ENCODE results near the gene HYAL3.
"Not testable (repeated sequence)": the region's sequence is repeated elsewhere in the genome, so short reads cannot be mapped to it uniquely, and the experiment has no call there.

HYAL3 gene

DNA sequence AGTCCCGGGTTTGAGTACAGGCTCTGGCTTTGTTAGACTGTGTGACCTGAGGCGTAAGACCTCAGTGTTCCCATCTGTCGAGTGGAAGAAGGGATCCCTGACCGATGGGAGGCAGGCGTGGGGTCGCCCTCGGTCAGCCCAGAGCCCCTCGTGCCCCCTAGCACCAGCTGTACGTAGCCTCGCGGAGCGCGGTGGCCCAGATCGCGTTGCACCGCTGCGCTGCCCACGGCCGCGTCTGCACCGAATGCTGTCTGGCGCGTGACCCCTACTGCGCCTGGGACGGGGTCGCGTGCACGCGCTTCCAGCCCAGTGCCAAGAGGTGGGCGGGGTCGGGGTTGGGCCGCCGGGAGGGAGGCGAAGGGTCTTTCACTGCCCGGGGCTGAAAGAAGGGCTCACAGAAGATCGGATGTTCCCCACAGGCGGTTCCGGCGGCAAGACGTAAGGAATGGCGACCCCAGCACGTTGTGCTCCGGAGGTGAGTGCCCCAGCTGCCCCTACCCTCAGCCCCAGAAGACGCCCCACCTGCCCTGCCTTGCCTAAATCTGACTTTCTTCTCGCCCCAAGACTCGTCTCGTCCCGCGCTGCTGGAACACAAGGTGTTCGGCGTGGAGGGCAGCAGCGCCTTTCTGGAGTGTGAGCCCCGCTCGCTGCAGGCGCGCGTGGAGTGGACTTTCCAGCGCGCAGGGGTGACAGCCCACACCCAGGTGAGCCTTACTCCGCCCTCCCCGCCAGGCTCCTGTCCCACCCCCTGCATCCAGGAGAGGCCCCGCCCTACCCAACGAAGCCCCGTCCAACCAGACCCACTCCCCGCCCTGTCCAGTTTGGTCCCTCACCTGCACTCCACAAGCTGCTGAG lies 23.8 kb downstream of the HYAL3 start:
- Histone ChIP-seq H3K79me2 (ENCODE audit: control insufficient read depth, insufficient read depth, low read length, unreplicated experiment) (no peaks in the 10 kb centered on the region), H3K4me1 (ENCODE audit: control insufficient read depth, insufficient read depth, low read length, unreplicated experiment) (peaks cover 5% of the 10 kb centered on the region), H2AFZ (ENCODE audit: low read length, unreplicated experiment) (no peak overlapping the region), H3K27me3 (ENCODE audit: insufficient read depth, low read length) (peaks cover 18% of the 10 kb centered on the region), H3K36me3 (ENCODE audit: insufficient read depth, low read length) (no peaks in the 10 kb centered on the region), H3K4me3 (ENCODE audit: low read depth, low read length) (no peak overlapping the region), H3K27ac (ENCODE audit: low read depth, low read length) (no peak overlapping the region)

DNA sequence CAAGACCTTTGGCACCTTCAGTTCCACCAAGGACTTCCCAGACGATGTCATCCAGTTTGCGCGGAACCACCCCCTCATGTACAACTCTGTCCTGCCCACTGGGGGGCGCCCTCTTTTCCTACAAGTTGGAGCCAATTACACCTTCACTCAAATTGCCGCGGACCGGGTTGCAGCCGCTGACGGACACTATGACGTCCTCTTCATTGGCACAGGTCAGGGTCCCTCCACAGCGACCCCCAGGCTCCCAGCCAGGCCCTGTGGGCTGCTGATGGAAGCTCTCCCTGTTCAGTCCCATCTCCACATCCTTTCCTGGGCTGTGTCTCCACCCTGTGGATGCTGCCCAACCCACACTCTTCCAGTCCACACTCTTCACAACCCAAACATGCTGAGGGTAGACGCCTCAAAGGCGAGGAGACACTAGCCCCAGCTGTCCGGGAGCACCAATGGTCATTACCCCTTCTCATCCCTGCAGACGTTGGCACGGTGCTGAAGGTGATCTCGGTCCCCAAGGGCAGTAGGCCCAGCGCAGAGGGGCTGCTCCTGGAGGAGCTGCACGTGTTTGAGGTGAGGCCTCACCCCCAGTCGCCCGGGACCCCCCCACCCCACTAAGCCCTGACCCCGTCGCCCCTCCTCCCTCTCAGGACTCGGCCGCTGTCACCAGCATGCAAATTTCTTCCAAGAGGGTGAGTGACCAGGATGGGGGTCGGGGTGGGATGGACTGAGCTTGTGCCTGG lies 24.7 kb downstream of the HYAL3 start:
- H3K4me3 ChIP-seq (ENCODE audit: low read depth, low read length) = no peak overlapping the region
- peaks cover 13% of the 10 kb centered on the region for H3K4me1 ChIP-seq (ENCODE audit: control insufficient read depth, insufficient read depth, low read length, unreplicated experiment)
- H3K79me2 ChIP-seq (ENCODE audit: control insufficient read depth, insufficient read depth, low read length, unreplicated experiment) = no peaks in the 10 kb centered on the region
- no peak overlapping the region for H3K27ac ChIP-seq (ENCODE audit: low read depth, low read length)
- H2AFZ ChIP-seq (ENCODE audit: low read length, unreplicated experiment) = no peak overlapping the region
- H3K36me3 ChIP-seq (ENCODE audit: insufficient read depth, low read length) = no peaks in the 10 kb centered on the region
- peaks cover 18% of the 10 kb centered on the region for H3K27me3 ChIP-seq (ENCODE audit: insufficient read depth, low read length)

DNA sequence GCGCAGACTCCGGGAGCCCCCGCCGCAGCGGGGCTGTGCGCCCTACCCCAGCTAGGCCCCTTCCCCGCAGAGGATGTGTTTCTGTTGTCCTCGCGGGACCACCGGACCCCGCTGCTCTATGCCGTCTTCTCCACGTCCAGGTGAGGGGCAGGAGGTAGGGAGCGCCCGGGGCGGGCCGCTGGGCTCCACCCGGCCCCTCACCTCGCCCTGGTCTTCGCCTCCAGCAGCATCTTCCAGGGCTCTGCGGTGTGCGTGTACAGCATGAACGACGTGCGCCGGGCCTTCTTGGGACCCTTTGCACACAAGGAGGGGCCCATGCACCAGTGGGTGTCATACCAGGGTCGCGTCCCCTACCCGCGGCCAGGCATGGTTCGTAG lies 25.5 kb downstream of the HYAL3 start:
- Histone ChIP-seq H3K36me3 (ENCODE audit: insufficient read depth, low read length) (no peaks in the 10 kb centered on the region), H3K79me2 (ENCODE audit: control insufficient read depth, insufficient read depth, low read length, unreplicated experiment) (no peaks in the 10 kb centered on the region), H3K4me3 (ENCODE audit: low read depth, low read length) (no peak overlapping the region), H3K27me3 (ENCODE audit: insufficient read depth, low read length) (peaks cover 18% of the 10 kb centered on the region), H2AFZ (ENCODE audit: low read length, unreplicated experiment) (no peak overlapping the region), H3K27ac (ENCODE audit: low read depth, low read length) (no peak overlapping the region), H3K4me1 (ENCODE audit: control insufficient read depth, insufficient read depth, low read length, unreplicated experiment) (peaks cover 22% of the 10 kb centered on the region)

DNA sequence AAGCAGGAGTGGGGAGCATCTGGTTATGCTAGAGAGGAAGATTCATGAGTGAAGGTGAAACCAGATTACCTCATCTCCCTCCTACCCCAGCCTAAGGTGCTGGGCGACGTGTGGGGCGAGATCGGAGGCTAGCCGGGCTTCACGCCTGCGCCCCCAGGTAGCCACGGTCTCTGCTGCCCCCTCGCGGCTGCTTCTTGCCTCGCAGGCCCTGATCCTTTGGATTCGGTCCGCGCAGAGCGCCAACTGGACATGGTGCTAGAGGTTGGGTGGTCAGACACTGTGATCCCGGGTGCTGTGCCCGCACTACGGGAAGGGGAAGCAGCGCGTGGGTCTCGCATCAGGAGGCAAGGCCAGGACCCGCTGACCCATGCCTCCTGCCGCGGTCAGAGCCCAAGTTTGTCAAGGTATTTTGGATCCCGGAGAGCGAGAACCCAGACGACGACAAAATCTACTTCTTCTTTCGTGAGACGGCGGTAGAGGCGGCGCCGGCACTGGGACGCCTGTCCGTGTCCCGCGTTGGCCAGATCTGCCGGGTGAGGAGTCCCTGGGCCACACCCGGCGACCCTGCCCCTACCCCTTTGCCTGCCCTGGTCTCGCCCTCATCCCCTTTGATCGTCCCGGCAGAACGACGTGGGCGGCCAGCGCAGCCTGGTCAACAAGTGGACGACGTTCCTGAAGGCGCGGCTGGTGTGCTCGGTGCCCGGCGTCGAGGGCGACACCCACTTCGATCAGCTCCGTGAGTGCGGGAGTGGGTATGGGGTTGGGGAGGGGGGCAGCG lies 26.1 kb downstream of the HYAL3 start:
- peaks cover 26% of the 10 kb centered on the region for H3K4me1 ChIP-seq (ENCODE audit: control insufficient read depth, insufficient read depth, low read length, unreplicated experiment)
- H2AFZ ChIP-seq (ENCODE audit: low read length, unreplicated experiment) = no peak overlapping the region
- no peak overlapping the region for H3K27ac ChIP-seq (ENCODE audit: low read depth, low read length)
- H3K36me3 ChIP-seq (ENCODE audit: insufficient read depth, low read length) = no peaks in the 10 kb centered on the region
- H3K27me3 ChIP-seq (ENCODE audit: insufficient read depth, low read length) = peaks cover 18% of the 10 kb centered on the region
- peak overlapping the region; percentile 77 for H3K4me3 ChIP-seq (ENCODE audit: low read depth, low read length)
- no peaks in the 10 kb centered on the region for H3K79me2 ChIP-seq (ENCODE audit: control insufficient read depth, insufficient read depth, low read length, unreplicated experiment)

DNA sequence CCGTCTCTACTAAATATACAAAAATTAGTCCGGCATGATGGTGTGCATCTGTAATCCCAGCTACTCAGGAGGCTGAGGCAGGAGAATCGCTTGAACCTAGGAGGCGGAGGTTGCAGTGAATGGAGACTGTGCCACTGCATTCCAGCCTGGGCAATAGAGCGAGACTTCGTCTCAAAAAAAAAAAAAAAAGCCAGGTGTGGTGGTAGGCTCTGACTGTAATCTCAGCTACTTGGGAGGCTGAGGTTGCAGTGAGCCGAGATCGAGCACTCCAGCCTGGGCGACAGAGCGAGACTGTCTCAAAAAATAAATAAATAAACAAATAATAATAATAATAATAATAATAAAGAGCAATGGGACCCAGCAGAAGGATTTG lies 26.7 kb downstream of the HYAL3 start:
- not testable (repeated sequence) for H3K27ac ChIP-seq (ENCODE audit: low read depth, low read length); H2AFZ ChIP-seq (ENCODE audit: low read length, unreplicated experiment); H3K36me3 ChIP-seq (ENCODE audit: insufficient read depth, low read length); H3K79me2 ChIP-seq (ENCODE audit: control insufficient read depth, insufficient read depth, low read length, unreplicated experiment)
- Histone ChIP-seq H3K4me1 (ENCODE audit: control insufficient read depth, insufficient read depth, low read length, unreplicated experiment) (peaks cover 26% of the 10 kb centered on the region), H3K27me3 (ENCODE audit: insufficient read depth, low read length) (peaks cover 18% of the 10 kb centered on the region), H3K4me3 (ENCODE audit: low read depth, low read length) (peak overlapping the region; percentile 77)

DNA sequence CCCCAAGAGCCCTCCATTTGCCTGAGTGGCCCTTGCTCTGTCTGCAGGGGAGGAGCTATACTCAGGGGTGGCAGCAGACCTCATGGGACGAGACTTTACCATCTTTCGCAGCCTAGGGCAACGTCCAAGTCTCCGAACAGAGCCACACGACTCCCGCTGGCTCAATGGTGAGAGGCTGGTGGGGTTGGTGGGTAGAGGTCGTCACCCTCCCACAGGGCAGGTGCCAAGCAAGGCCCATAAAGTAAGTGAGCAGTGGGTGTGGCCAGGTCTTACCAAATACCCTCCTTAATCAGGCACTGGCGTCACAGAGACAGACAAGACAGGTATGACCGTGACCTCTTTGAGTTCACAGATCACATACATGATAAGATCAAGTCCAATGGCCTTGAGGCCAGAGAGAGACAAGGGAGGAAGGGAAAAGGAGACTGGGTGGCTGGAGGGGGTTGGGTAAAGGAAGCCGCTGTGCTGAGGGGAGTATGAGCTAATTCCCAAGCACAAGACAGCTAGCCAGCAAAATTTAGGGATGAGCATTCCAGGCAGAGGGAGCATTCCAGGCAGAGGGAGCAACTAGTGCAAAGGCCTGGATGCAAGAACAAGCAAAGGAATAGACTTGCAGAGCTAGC lies 27.8 kb downstream of the HYAL3 start:
- H3K79me2 ChIP-seq (ENCODE audit: control insufficient read depth, insufficient read depth, low read length, unreplicated experiment) = no peaks in the 10 kb centered on the region
- H3K27ac ChIP-seq (ENCODE audit: low read depth, low read length) = no peak overlapping the region
- H3K36me3 ChIP-seq (ENCODE audit: insufficient read depth, low read length) = no peaks in the 10 kb centered on the region
- peaks cover 18% of the 10 kb centered on the region for H3K27me3 ChIP-seq (ENCODE audit: insufficient read depth, low read length)
- no peak overlapping the region for H2AFZ ChIP-seq (ENCODE audit: low read length, unreplicated experiment)
- no peak overlapping the region for H3K4me3 ChIP-seq (ENCODE audit: low read depth, low read length)
- H3K4me1 ChIP-seq (ENCODE audit: control insufficient read depth, insufficient read depth, low read length, unreplicated experiment) = peaks cover 26% of the 10 kb centered on the region

DNA sequence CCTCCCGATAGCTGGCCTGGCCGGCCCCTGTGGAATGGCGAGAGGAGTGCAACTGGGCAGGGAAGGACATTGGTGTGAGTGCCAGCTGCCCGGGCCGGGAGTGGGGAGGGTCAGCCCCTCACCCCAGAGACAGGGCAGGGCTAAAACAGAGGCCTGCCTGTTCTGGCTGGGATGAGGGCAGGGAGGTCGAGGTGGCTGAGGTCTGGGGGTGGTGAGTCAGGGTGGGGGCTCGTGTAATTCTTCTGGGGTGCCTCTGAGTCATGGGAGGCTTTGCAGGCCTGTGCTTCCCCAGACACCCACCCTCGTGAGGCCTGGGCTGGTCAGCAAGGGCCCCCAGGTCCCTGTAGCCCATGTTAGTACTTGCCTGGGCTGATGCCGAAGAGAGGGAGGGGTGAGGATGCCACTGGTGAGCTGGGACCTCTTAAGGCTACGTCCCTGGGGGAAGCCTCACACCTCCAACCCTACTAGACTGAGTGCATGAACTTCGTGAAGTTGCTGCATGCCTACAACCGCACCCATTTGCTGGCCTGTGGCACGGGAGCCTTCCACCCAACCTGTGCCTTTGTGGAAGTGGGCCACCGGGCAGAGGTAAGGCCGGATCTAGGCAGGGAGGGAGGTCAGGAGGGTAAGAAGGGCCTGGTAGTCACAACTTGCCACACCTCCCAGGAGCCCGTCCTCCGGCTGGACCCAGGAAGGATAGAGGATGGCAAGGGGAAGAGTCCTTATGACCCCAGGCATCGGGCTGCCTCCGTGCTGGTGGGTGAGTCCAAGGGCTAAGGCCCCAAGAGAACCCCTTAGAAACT lies 28.6 kb downstream of the HYAL3 start:
- Histone ChIP-seq H3K27me3 (ENCODE audit: insufficient read depth, low read length) (peaks cover 18% of the 10 kb centered on the region), H3K27ac (ENCODE audit: low read depth, low read length) (no peak overlapping the region), H2AFZ (ENCODE audit: low read length, unreplicated experiment) (no peak overlapping the region), H3K79me2 (ENCODE audit: control insufficient read depth, insufficient read depth, low read length, unreplicated experiment) (no peaks in the 10 kb centered on the region), H3K4me1 (ENCODE audit: control insufficient read depth, insufficient read depth, low read length, unreplicated experiment) (peaks cover 26% of the 10 kb centered on the region), H3K36me3 (ENCODE audit: insufficient read depth, low read length) (no peaks in the 10 kb centered on the region), H3K4me3 (ENCODE audit: low read depth, low read length) (no peak overlapping the region)

DNA sequence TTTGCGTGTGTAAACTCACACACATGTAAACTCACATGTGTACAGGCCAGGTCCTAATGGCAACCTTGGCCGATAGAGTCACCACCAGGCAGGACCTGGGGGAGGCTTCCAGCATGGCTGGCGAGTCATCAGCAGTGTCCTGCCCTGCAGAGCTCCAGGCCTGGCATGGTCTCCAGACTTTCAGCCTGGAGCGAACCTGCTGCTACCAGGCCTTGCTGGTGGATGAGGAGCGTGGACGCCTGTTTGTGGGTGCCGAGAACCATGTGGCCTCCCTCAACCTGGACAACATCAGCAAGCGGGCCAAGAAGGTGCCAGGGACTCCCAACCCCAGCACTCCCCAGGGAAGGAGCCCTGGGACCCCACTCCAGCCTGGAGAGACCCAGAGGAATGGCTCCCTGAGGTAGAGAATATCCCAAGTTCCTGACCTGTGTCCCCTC lies 29.2 kb downstream of the HYAL3 start:
- Histone ChIP-seq H3K27me3 (ENCODE audit: insufficient read depth, low read length) (peaks cover 14% of the 10 kb centered on the region), H3K4me1 (ENCODE audit: control insufficient read depth, insufficient read depth, low read length, unreplicated experiment) (peaks cover 30% of the 10 kb centered on the region), H3K27ac (ENCODE audit: low read depth, low read length) (no peak overlapping the region), H2AFZ (ENCODE audit: low read length, unreplicated experiment) (no peak overlapping the region), H3K4me3 (ENCODE audit: low read depth, low read length) (peak overlapping the region; percentile 39; the same call in 1 of the 2 replicates), H3K79me2 (ENCODE audit: control insufficient read depth, insufficient read depth, low read length, unreplicated experiment) (no peaks in the 10 kb centered on the region), H3K36me3 (ENCODE audit: insufficient read depth, low read length) (no peaks in the 10 kb centered on the region)

DNA sequence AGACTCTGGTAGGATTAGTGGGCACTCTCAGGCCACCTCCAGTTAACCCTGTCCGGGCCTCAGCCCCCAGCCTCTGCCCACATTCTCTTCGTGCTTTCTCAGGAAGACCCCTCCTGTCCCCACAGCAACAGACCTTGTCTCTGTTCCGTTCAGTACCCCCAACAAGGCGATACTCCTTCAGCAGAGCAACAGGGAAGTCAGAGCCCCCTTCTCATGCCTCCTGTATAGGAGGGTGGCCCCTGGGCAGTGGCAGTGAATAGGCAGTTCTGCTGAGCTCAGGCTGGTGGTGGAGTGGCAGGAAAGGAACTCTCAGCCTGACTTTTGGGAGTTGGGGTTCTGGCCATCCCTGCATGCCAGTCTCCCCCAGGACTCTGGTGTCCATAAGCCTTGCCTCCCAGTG lies 29.7 kb downstream of the HYAL3 start:
- Histone ChIP-seq H3K27ac (ENCODE audit: low read depth, low read length) (no peak overlapping the region), H3K79me2 (ENCODE audit: control insufficient read depth, insufficient read depth, low read length, unreplicated experiment) (no peaks in the 10 kb centered on the region), H2AFZ (ENCODE audit: low read length, unreplicated experiment) (no peak overlapping the region), H3K36me3 (ENCODE audit: insufficient read depth, low read length) (no peaks in the 10 kb centered on the region), H3K4me3 (ENCODE audit: low read depth, low read length) (peak overlapping the region; percentile 39; the same call in 1 of the 2 replicates), H3K4me1 (ENCODE audit: control insufficient read depth, insufficient read depth, low read length, unreplicated experiment) (peaks cover 36% of the 10 kb centered on the region), H3K27me3 (ENCODE audit: insufficient read depth, low read length) (peaks cover 10% of the 10 kb centered on the region)
